B cell (primary cell): ENCODE data around the gene CLCN2.

Experiments used
- CTCF ChIP-seq: fragments of 200-600 bp; IDR thresholded peaks from one replicate; pipeline ENCODE4 v1.8.0; 2022; ENCODE audit warnings: antibody characterized with exemption, mild to moderate bottlenecking
- EZH2 ChIP-seq: IDR thresholded peaks from 2 replicates; pipeline ENCODE4 v1.6.1; 2012; ENCODE audit warnings: borderline replicate concordance, low read depth, mild to moderate bottlenecking, moderate library complexity, low read length; ENCODE audit not compliant: insufficient read depth, poor library complexity, severe bottlenecking

GRCh38 chr3:184345317-184346144 is 15.9 kb downstream of the CLCN2 start:
- TF ChIP-seq EZH2 = no peak
- no peak for TF ChIP-seq CTCF
